ENCODE data around the gene STAMBPL1. TPM values are rescaled to one million over a fixed set of nuclear protein-coding genes. Genes with fewer than 3 reads are reported as not detected.

STAMBPL1 gene
- total and polyA plus RNA-seq, 8 donors: 1.2 to 3.5 (median 2.3) TPM

DNA sequence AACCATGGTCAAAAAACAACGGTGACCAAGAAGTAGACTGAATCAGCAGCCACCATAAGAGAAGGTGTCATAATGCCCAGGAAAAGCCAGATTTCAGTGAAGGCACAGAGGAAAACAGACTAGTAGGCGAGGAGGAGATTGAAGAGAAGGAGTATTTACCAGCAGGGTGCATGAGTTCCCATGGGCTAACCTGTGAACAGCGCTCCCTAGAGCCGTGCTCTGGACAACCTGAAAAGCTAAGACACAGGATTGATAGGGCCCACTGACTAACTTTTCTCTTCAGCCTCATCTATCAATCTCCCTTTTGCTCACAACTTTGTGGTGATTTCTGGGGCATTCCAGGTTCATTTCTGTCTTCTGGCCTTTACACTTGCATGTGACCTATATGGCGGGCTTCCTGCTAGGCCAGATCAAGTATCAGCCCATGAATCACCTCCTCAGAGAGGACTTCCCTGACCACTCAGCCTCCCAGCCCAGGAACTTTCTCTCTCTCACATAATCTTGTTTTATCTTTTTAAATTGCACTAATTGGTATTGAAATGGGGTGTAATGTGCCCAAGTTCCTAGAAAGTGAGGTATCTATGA lies 41.2 kb upstream of the STAMBPL1 start:
- FAIRE-seq (no peak), ATAC-seq (no peak), DNase-seq (no peak)
- intact Hi-C loops (cut with DNase I): loop anchor here in 1 of 3 donors (10.0 kb wide), 1 partner anchor 96 kb away; no protein-coding TSS in a partner anchor
- no peaks in the 10 kb centered on the region for H3K9me3 ChIP-seq
- TF ChIP-seq, protein P1, sequence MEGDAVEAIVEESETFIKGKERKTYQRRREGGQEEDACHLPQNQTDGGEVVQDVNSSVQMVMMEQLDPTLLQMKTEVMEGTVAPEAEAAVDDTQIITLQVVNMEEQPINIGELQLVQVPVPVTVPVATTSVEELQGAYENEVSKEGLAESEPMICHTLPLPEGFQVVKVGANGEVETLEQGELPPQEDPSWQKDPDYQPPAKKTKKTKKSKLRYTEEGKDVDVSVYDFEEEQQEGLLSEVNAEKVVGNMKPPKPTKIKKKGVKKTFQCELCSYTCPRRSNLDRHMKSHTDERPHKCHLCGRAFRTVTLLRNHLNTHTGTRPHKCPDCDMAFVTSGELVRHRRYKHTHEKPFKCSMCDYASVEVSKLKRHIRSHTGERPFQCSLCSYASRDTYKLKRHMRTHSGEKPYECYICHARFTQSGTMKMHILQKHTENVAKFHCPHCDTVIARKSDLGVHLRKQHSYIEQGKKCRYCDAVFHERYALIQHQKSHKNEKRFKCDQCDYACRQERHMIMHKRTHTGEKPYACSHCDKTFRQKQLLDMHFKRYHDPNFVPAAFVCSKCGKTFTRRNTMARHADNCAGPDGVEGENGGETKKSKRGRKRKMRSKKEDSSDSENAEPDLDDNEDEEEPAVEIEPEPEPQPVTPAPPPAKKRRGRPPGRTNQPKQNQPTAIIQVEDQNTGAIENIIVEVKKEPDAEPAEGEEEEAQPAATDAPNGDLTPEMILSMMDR (IDR thresholded peaks at IDR 0.05): no peak
- H3K27ac ChIP-seq: no peak overlapping the region
- H3K4me1 ChIP-seq: peaks cover 7 to 30% (median 13%) of the 10 kb centered on the region in 3 donors
- WGBS, 2 donors: 92 to 94% methylated on average over 5 of the region's 5 CpGs
- H3K4me3 ChIP-seq: no peak overlapping the region
- H3K36me3 ChIP-seq: no peaks in the 10 kb centered on the region
- no peaks in the 10 kb centered on the region for H3K27me3 ChIP-seq

DNA sequence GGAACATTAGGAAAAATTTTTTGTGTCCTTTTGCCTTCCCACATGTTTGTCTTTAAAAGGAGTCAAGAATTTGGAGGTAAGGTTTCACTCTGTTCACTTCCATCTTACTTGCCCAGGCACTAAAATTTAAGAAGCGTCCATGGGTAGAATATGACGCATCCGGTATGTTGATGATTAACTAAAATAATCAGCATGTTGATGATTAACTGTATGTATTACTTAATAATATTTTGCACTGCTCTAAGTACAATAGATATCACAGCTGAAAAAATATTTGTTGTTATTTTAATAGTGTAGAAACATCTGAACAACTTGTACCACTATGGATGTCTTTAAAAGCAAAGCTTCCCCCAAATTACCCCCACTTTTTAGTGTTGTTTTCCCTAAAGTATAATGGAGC lies 39.9 kb upstream of the STAMBPL1 start:
- no peak for FAIRE-seq
- TF ChIP-seq, protein P1 (IDR thresholded peaks at IDR 0.05): no peak
- peak overlapping the region in 2 of 4 donors; percentile 37 to 75 for H3K27ac ChIP-seq
- 12 to 14% methylated on average over 3 of the region's 3 CpGs for WGBS, 2 donors
- H3K9me3 ChIP-seq: no peaks in the 10 kb centered on the region
- no peak for DNase-seq
- peak; percentile 76 to 85 (median 82) for ATAC-seq
- intact Hi-C loops (cut with DNase I): no loop called here
- H3K4me1 ChIP-seq: peaks cover 7 to 30% (median 13%) of the 10 kb centered on the region in 3 donors
- no peaks in the 10 kb centered on the region for H3K27me3 ChIP-seq
- H3K36me3 ChIP-seq: no peaks in the 10 kb centered on the region
- H3K4me3 ChIP-seq: no peak overlapping the region

DNA sequence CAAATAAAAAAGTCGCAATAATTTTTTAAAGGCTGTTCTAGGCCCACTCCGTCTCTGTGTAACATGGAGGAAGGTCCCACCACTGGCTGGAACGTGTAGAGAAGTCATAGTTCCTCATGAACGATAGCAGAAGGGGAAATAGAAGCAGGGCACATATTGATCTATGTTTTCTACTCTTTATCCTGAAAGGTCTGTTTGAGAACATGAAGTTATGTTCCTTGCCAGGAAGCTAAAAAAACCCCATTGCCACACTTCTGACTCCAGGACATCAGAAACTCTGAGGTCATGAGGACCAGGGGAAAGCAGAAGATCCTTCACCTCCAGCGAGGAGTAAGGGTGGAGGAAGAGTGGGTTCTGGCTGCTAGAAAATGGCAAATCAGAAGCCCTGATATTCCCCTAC lies 39.2 kb upstream of the STAMBPL1 start:
- H3K27ac ChIP-seq: peak overlapping the region in 2 of 4 donors; percentile 37 to 75
- 72% methylated on average over 5 of the region's 5 CpGs for WGBS, 2 donors
- ATAC-seq (peak; percentile 59 to 76 (median 66)), DNase-seq (peak in 1 of 6 donors; percentile 13), FAIRE-seq (no peak)
- H3K9me3 ChIP-seq: no peaks in the 10 kb centered on the region
- H3K4me3 ChIP-seq: no peak overlapping the region
- TF ChIP-seq, protein P1 (IDR thresholded peaks at IDR 0.05): no peak
- no peaks in the 10 kb centered on the region for H3K27me3 ChIP-seq
- H3K4me1 ChIP-seq: peaks cover 7 to 28% (median 13%) of the 10 kb centered on the region in 3 donors
- intact Hi-C loops (cut with DNase I): no loop called here
- H3K36me3 ChIP-seq: no peaks in the 10 kb centered on the region

DNA sequence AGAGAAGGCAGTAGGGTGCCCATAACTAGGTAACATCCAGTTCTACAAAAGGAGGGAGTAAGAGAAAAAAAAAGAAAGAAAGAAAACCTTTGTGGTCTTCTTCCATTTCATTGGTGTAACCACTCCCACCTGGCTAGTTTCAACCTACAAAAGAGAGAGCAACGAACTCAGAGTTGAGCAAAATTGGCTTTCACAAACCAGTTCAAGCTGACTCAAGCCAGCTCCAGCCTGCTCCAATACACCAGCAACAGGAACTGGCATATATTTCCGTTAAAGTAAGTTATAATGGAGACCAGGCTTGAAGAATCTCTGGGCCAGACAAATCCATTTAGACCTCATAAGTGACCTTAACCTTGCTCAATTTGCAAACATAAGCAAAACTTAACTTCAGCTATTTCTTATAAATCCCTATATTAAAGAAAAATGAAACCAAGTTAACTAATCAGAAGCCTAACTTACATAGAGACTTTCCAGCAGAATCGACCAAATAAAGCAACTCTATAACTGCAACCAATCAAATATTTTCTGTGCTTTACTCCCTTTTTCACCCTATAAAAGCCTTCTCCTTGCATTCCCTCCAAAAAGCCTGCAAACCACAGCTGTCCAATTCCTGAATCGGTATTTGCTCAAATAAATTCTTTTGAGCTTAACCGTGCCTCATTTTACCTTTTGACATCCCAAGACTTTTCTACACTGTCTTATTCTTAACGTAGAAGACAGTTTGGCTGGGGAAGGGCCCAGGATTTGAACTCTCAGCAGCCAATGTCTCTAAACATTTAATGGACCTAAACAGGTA lies 38.5 kb upstream of the STAMBPL1 start:
- FAIRE-seq: no peak
- no peaks in the 10 kb centered on the region for H3K9me3 ChIP-seq
- 84 to 87% methylated on average over 6 of the region's 6 CpGs for WGBS, 2 donors
- H3K36me3 ChIP-seq: no peaks in the 10 kb centered on the region
- peak overlapping the region in 2 of 4 donors; percentile 37 to 75 for H3K27ac ChIP-seq
- no peaks in the 10 kb centered on the region for H3K27me3 ChIP-seq
- H3K4me3 ChIP-seq: no peak overlapping the region
- DNase-seq: no peak
- TF ChIP-seq, protein P1 (IDR thresholded peaks at IDR 0.05): no peak
- ATAC-seq: peak in 3 of 4 donors; percentile 33 to 68 (median 39)
- H3K4me1 ChIP-seq: peaks cover 7 to 26% (median 13%) of the 10 kb centered on the region in 3 donors
- intact Hi-C loops (cut with DNase I): no loop called here

Measured in pancreas (tissue), 10 donors.